ENCODE data around the gene HOXC9.

HOXC9 gene

GRCh38 chr12:54028314-54029201, 28.6 kb downstream of the HOXC9 start, which contains the start of gene HOXC6:
Gene HOXC6 (plus strand): TSS chr12:54028440. CDS start chr12:54028522, 82 bp downstream.
- DNase-seq (ENCODE audit: low read depth), result no peak

DNA sequence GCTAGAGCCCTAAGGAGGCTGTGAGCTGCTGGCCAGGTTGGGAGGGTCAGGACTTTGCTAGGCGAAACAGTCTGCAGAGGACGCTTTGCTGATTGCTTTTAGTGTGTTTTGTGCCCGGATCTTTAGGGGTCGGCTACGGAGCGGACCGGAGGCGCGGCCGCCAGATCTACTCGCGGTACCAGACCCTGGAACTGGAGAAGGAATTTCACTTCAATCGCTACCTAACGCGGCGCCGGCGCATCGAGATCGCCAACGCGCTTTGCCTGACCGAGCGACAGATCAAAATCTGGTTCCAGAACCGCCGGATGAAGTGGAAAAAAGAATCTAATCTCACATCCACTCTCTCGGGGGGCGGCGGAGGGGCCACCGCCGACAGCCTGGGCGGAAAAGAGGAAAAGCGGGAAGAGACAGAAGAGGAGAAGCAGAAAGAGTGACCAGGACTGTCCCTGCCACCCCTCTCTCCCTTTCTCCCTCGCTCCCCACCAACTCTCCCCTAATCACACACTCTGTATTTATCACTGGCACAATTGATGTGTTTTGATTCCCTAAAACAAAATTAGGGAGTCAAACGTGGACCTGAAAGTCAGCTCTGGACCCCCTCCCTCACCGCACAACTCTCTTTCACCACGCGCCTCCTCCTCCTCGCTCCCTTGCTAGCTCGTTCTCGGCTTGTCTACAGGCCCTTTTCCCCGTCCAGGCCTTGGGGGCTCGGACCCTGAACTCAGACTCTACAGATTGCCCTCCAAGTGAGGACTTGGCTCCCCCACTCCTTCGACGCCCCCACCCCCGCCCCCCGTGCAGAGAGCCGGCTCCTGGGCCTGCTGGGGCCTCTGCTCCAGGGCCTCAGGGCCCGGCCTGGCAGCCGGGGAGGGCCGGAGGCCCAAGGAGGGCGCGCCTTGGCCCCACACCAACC, 29.8 kb downstream of the HOXC9 start:
- DNase-seq (ENCODE audit: low read depth), result no peak

GRCh38 chr12:54030442-54030801, 30.5 kb downstream of the HOXC9 start:
- no peak for DNase-seq (ENCODE audit: low read depth)

- no peak for DNase-seq (ENCODE audit: low read depth)
These were observed 31.0 kb downstream of the HOXC9 start for GRCh38 chr12:54030889-54031471.

DNA sequence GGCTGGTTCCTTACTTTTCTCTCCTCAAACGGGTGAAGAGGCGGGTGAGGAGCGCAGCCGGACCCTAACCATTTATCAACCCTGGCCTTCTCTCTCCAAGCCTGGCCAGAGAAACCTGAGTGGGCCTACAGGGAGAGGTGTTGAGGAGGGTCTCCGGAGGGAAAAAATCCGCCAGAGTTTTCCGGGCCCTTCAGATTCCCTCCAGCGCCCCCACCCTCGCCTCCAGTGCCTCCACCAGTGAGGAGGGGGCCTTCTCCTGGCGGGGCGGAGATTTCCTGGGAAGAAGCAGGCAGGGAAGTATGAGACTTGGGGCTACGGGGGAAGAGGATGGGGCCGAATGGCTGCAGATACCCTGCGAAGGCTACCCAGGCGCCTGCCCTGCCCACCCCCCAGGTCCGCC, 31.5 kb downstream of the HOXC9 start:
- no peak for DNase-seq (ENCODE audit: low read depth)

- no peak for DNase-seq (ENCODE audit: low read depth)
These were observed 32.2 kb downstream of the HOXC9 start for GRCh38 chr12:54032086-54032619.

GRCh38 chr12:54032627-54033100, 32.7 kb downstream of the HOXC9 start, which contains the start of gene HOXC5:
Gene HOXC5 (plus strand): TSS chr12:54033050. CDS start chr12:54033123, 73 bp downstream.
- DNase-seq (ENCODE audit: low read depth), result peak; percentile 43

DNA sequence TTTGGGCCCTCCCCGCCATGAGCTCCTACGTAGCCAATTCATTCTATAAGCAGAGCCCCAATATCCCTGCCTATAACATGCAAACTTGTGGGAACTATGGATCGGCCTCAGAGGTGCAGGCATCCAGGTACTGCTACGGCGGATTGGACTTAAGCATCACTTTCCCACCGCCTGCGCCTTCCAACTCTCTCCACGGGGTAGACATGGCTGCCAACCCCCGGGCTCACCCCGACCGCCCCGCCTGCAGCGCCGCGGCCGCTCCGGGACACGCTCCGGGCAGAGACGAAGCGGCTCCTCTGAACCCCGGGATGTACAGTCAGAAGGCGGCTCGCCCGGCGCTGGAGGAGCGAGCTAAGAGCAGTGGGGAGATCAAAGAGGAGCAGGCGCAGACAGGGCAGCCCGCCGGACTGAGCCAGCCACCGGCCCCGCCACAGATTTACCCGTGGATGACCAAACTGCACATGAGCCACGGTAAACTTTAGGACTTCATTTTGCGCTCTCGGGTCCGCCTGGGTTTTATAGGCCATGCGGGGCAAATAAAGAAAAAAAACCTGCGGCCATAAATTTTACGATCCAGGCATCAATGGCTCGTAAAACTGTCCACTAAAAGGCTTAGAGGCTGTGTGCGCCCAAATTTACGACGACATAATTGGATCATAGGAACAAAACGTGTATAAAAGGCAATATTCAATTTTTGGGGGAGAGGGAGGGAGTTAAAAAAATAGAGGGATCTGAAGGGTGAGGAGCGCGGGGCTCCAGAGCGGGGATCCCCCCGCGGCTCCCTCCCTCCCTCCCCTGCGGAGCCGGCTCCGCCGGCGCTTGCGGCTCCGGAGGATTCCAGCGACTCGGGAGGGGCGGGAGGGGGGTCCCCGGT, 33.4 kb downstream of the HOXC9 start:
- no peak for DNase-seq (ENCODE audit: low read depth)

DNA sequence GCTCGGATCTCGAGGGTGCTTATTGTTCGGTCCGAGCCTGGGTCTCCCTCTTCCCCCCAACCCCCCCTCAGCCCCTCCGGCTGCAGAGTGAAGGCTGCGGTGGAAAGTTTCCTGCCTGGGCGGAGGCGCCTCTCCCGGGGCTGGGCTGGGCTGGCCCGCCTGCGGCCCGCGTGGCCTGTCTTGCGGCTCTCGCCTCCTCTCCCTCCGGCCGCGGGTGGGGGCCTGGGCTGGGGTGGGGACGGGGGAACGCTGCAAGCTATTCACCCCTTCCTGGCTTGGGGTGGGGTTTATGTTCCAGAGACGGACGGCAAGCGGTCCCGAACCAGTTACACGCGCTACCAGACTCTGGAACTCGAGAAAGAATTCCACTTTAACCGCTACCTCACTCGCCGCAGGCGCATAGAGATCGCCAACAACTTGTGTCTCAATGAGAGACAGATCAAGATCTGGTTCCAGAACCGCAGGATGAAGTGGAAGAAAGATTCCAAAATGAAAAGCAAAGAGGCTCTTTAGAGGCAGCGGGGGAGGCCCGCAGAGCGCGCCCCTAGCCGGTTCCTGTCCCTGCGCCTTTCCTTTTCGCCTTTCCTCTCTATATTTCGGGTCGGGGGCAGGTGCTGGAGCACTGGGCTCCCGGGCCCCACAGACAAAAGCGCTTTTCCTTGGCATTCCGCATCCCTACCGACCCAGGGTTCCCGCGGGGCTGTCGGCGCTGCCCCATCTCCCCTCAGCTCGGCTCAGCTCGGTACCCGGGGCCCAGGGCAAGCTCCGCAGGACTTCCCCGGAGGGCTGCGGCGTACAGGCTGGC, 34.2 kb downstream of the HOXC9 start:
- DNase-seq (ENCODE audit: low read depth), result no peak

DNA sequence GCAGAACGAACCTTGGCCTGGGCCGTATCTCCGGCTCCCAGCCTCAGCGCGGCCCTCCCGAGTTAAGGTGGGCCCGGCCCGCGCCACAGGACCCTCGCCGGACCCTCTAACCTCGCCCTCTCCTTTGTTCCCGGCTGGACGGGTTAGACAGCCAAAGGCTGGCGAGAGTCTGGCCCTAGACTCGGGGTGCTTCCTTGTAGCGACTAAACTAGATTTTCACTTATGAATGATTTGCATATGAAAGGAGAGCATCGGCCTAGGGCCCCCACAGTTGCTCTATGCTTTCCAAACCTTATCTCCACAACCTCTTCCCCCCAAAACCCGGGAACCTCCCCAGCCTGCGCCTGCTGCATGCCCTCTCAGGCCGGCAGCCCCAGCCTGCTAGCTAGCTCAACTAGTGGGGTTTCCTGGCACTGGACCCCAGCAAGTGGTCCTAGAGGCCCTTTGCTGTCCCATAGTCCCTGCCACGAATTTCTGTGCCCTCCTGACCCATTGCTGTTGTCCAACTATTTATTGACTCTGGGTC, 34.9 kb downstream of the HOXC9 start:
- no peak for DNase-seq (ENCODE audit: low read depth)

DNA sequence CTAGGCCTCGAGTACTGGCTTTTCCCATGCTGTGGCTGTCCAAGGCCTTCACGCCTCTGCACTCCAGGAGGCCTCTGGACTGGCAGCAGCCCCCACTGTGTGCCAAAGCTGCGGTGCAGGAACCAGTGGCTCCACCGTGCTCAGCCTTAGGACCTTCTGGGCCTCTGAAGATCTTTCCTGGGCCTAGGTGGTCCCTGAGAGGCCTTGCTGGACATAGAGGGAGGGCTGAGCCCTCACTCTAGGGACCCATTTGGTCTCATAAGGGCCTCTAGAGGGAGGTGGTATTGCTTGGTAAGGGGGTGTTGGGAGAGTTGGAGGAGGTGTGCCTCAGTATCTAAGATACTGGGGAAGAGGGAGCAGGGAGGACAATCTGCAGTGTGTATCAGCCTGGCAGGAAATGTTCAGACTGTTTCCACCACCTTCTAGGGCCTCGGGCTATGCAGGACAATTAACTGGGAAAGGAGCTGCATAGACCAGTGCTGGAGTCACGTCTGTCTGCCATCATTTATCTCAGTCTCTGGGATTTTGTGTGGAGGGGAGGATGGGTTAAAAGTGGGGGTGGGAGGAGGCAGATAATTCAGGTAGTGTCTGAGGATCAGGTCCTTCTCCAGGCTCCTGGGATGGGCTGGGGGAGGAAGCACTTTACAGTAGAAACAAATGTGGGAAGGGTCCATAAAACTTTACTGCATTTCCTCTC, 35.8 kb downstream of the HOXC9 start:
- DNase-seq (ENCODE audit: low read depth), result no peak

- DNase-seq (ENCODE audit: low read depth), result no peak
These were observed 36.8 kb downstream of the HOXC9 start for GRCh38 chr12:54036620-54037359.

DNA sequence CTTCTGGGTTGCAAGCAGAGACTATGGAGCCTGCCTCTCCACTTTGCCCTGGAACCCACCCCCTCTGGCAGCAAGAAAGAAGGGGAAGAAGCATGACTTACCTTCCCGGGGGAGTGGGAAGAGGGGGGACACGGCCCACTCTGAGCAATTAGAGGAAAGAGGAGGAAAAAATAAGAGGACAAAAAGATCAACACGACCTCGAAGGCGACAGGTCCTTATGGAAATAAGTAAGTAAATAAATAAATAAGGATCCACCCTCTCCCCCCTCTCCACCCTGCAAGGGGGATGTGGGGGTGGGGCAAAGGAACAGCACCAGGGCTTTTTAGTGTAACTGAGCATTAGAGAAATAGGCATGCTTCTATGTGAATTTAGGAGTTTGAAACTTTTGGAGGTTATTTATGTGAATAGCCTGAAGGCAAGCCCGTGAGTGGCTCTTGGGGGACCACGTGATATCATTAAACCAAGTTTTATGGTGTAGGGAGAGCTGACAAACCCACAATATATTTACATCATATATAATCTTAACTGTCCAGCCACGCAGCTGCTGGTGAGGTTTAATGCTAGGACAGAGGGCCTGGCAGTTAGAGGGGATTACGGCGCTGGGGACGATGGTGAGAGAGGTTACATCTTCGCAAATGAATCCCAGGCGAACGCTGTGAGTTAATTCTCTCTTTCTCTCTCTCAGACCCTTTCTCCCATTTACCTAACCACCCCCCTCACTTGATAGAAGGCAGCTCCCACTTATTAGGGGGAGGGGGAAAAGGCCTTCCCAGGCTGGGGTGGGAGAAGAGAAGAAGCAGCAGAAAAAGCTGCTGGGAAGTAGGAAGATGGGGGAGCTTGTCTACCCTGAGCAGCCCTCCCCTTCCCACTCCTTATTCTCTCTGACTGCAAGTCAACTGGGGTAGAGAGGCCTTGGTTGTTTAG, 37.7 kb downstream of the HOXC9 start:
- DNase-seq (ENCODE audit: low read depth), result no peak

DNA sequence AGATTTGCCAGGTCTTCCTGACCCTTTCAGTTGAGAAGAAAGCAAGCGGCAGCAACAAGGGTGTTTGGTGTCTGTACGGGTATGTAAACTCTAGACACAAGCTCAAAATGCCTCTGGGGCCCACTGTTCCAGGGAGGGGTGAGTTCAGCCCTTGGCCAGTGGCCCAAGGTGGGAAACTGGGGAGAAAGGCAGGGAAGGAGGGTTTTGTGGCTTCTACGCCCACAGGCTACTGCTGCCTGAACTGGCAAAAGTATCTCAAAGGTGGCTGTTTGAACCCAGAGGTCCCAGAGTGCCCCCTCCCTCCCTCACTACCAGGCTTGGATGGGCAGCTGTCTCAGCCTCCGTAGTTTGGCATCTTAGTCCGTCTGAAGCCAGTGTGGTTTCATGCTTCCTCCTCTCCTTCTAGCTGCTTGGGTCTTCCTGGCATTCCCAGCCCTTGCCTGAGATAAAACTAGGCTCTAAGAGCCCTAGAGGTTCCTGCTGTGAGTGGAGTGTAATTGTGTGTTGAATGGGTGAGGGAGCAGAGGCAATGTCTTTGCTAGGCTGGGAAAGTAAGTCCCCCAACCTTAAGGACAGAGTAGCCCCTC, 38.4 kb downstream of the HOXC9 start:
- no peak for DNase-seq (ENCODE audit: low read depth)

DNA sequence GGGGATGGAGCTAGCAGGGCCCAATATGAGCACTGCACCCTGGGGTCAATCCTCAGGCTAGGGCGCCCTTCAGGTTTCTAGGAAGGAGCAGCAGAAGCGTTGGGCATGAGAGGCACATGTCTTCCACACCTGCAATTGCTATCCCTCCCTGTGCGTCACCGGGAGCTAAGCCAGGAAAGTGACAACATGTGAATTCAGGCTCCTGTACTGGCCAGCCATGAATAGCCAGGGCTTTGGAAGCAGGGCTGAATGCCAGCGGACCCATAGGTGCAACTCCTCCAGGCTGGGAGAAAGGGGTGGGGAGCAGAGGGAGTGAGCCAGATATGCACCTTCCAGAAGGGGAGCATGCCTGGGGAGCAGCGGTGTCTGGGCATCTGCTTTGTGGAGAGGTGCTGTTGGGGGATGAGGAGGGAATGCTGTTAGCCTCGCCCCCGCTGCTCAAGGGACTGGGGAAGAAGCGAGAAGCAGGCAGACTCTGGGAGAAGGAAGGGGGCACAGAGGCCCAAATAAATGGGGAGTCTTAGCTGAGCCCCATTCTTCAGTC, 39.0 kb downstream of the HOXC9 start:
- DNase-seq (ENCODE audit: low read depth), result no peak

- DNase-seq (ENCODE audit: low read depth), result no peak
These were observed 39.6 kb downstream of the HOXC9 start for GRCh38 chr12:54039417-54040147.
